ENCODE measurements around the gene ZNF836. TPM values are rescaled to one million over a fixed set of nuclear protein-coding genes. Genes with fewer than 3 reads are reported as not detected.

The ZNF836 gene
- total and polyA plus RNA-seq, 2 of the 13 experiments (the other 11 are each of a cell fraction or from before 2014, with no cell fraction given), result 1.6 to 5.3 TPM

- TF ChIP-seq IKZF5 (CRISPR knock-in tag; IDR thresholded peaks at IDR 0.05) (peak; percentile 58; the same call in 1 of the 2 replicates), ZNF83 (CRISPR knock-in tag; IDR thresholded peaks at IDR 0.05; ENCODE audit: borderline replicate concordance) (no peak), KDM2A (CRISPR knock-in tag; IDR thresholded peaks at IDR 0.05; ENCODE audit: borderline replicate concordance, low read depth) (peak; percentile 65; the same call in 1 of the 2 replicates), ZIK1 (CRISPR knock-in tag; IDR thresholded peaks at IDR 0.05; ENCODE audit: borderline replicate concordance, low read depth) (no peak), ZNF3 (CRISPR knock-in tag; IDR thresholded peaks at IDR 0.05) (no peak), ZBTB2 (CRISPR knock-in tag; IDR thresholded peaks at IDR 0.05; ENCODE audit: low read depth) (no peak), STAT5B (CRISPR knock-in tag; IDR thresholded peaks at IDR 0.05) (no peak), ZNF251 (CRISPR knock-in tag; IDR thresholded peaks at IDR 0.05) (no peak), KAT7 (CRISPR knock-in tag; IDR thresholded peaks at IDR 0.05; ENCODE audit: borderline replicate concordance) (no peak; the same call in 1 of the 2 replicates), ETV6 (CRISPR knock-in tag; conservative IDR thresholded peaks at IDR 0.05) (peak; percentile 20), PAX8 (CRISPR knock-in tag; IDR thresholded peaks at IDR 0.05; ENCODE audit: borderline replicate concordance) (0 out of 2 replicates have a peak, but pooled peaks have one; percentile 64), ZNF276 (CRISPR knock-in tag; IDR thresholded peaks at IDR 0.05; ENCODE audit: low read depth) (no peak; the same call in 1 of the 2 replicates), EED (CRISPR knock-in tag; IDR thresholded peaks at IDR 0.05) (no peak), ZSCAN21 (CRISPR knock-in tag; IDR thresholded peaks at IDR 0.05; ENCODE audit: borderline replicate concordance) (no peak), ZNF546 (CRISPR knock-in tag; conservative IDR thresholded peaks at IDR 0.05) (no peak), MED1 (CRISPR knock-in tag; IDR thresholded peaks at IDR 0.05) (no peak; the same call in 1 of the 2 replicates), PCBP2 (optimal IDR thresholded peaks at IDR 0.05; ENCODE audit: low read depth, low read length, poor library complexity, severe bottlenecking) (no peak), TCF12 (IDR thresholded peaks at IDR 0.05) (no peak), TCF12 (CRISPR knock-in tag; IDR thresholded peaks at IDR 0.05) (no peak), ZNF253 (CRISPR knock-in tag; IDR thresholded peaks at IDR 0.05; ENCODE audit: borderline replicate concordance) (no peak), ZFP90 (CRISPR knock-in tag; IDR thresholded peaks at IDR 0.05; ENCODE audit: borderline replicate concordance) (no peak), AHR (CRISPR knock-in tag; IDR thresholded peaks at IDR 0.05) (no peak), ZNF615 (CRISPR knock-in tag; IDR thresholded peaks at IDR 0.05; ENCODE audit: borderline replicate concordance) (no peak), RCOR2 (CRISPR knock-in tag; IDR thresholded peaks at IDR 0.05) (no peak), ZNF12 (CRISPR knock-in tag; IDR thresholded peaks at IDR 0.05) (no peak), PTBP1 (IDR thresholded peaks at IDR 0.05; ENCODE audit: low read depth, low read length, poor library complexity, severe bottlenecking) (no peak)
These were observed 32.0 kb downstream of the ZNF836 start, which contains the start of gene ZNF616 (continued) for GRCh38 chr19:52139252-52140031.

Measured in HepG2 (cell line).